ENCODE data around the gene DHX35. TPM values are rescaled to one million over a fixed set of nuclear protein-coding genes. Genes with fewer than 3 reads are reported as not detected.

DHX35 gene
- total and polyA plus RNA-seq, 12 donors = 3.2 to 12.7 (median 7.9) TPM

GRCh38 chr20:38999965-39000910 lies 38.1 kb downstream of the DHX35 start:
- H3K4me1 ChIP-seq (replicated peaks in 1 of 2) = no peaks in the 10 kb centered on the region
- no peak for TF ChIP-seq POLR2A (IDR thresholded peaks at IDR 0.05)
- TF ChIP-seq CTCF (IDR thresholded peaks at IDR 0.05) = no peak
- WGBS, 4 donors = 92 to 97% (median 94%) methylated on average over 6 of the region's 6 CpGs
- H3K27ac ChIP-seq = no peak overlapping the region
- no peak overlapping the region for H3K4me3 ChIP-seq
- no peaks in the 10 kb centered on the region for H3K9me3 ChIP-seq (replicated peaks in 1 of 3)
- H3K36me3 ChIP-seq (replicated peaks in 1 of 2) = peaks cover 0 to 47% of the 10 kb centered on the region in 2 donors
- no peaks in the 10 kb centered on the region for H3K27me3 ChIP-seq
- no peak for DNase-seq
- intact Hi-C loops (cut with DNase I) = no loop called here

- H3K27ac ChIP-seq = no peak overlapping the region
- TF ChIP-seq POLR2A (IDR thresholded peaks at IDR 0.05) (no peak), CTCF (IDR thresholded peaks at IDR 0.05) (no peak)
- peaks cover 0 to 59% of the 10 kb centered on the region in 2 donors for H3K36me3 ChIP-seq (replicated peaks in 1 of 2)
- no peaks in the 10 kb centered on the region for H3K27me3 ChIP-seq
- H3K9me3 ChIP-seq (replicated peaks in 1 of 3) = no peaks in the 10 kb centered on the region
- WGBS, 4 donors = 58 to 85% (median 80%) methylated on average over 1 of the region's 1 CpG
- no peaks in the 10 kb centered on the region for H3K4me1 ChIP-seq (replicated peaks in 1 of 2)
- DNase-seq = no peak
- intact Hi-C loops (cut with DNase I) = no loop called here
- H3K4me3 ChIP-seq = no peak overlapping the region
Measured at GRCh38 chr20:39004508-39004907, 42.4 kb downstream of the DHX35 start.

- no peak overlapping the region for H3K27ac ChIP-seq
- H3K36me3 ChIP-seq (replicated peaks in 1 of 2) = peaks cover 0 to 34% of the 10 kb centered on the region in 2 donors
- H3K27me3 ChIP-seq = no peaks in the 10 kb centered on the region
- intact Hi-C loops (cut with DNase I) = no loop called here
- DNase-seq = no peak
- no peak overlapping the region for H3K4me3 ChIP-seq
- TF ChIP-seq POLR2A (IDR thresholded peaks at IDR 0.05) = no peak
- TF ChIP-seq CTCF (IDR thresholded peaks at IDR 0.05) = no peak
- H3K9me3 ChIP-seq (replicated peaks in 1 of 3) = no peaks in the 10 kb centered on the region
- no peaks in the 10 kb centered on the region for H3K4me1 ChIP-seq (replicated peaks in 1 of 2)
- 80 to 93% (median 84%) methylated on average over 1 of the region's 1 CpG for WGBS, 4 donors
Measured at GRCh38 chr20:39009348-39009747, 47.2 kb downstream of the DHX35 start.

- no peak for DNase-seq
- Histone ChIP-seq H3K36me3 (replicated peaks in 1 of 2) (peaks cover 0 to 32% of the 10 kb centered on the region in 2 donors), H3K9me3 (replicated peaks in 1 of 3) (no peaks in the 10 kb centered on the region), H3K27me3 (no peaks in the 10 kb centered on the region), H3K4me3 (no peak overlapping the region), H3K4me1 (replicated peaks in 1 of 2) (no peaks in the 10 kb centered on the region), H3K27ac (no peak overlapping the region)
- 75 to 88% (median 81%) methylated on average over 1 of the region's 1 CpG for WGBS, 4 donors
- TF ChIP-seq POLR2A (IDR thresholded peaks at IDR 0.05) = no peak
- no peak for TF ChIP-seq CTCF (IDR thresholded peaks at IDR 0.05)
- intact Hi-C loops (cut with DNase I) = no loop called here
Measured at GRCh38 chr20:39010496-39010895, 48.4 kb downstream of the DHX35 start.
